CD4-positive, CD25-positive, alpha-beta regulatory T cell (primary cell): ENCODE results near the gene TRABD2B. TPM values are rescaled to one million over a fixed set of nuclear protein-coding genes. Genes with fewer than 3 reads are reported as not detected.

Source experiments
- polyA plus RNA-seq, 4 donors: library from polyadenylated mRNA; unstranded; fragments of 300-500 nt; fragmentation: Illumina TruSeq; gene quantifications; one replicate each; pipeline ENCODE4 v1.2.3, GENCODE V29; 2021
- total RNA-seq: library from RNA; stranded (reverse); gene quantifications from one replicate; pipeline ENCODE4 v1.2.3, GENCODE V29; 2022

Gene TRABD2B
- total and polyA plus RNA-seq, 5 donors from 2014 or later: not detected

Other genes with a start within 250 kb of the TRABD2B start
- gene SLC5A9, start 225.3 kb upstream of the TRABD2B start, total RNA-seq: not detected
- gene SLC5A9, start 225.3 kb upstream of the TRABD2B start, polyA plus RNA-seq: not detected